HEK293T (cell line): Measurements from ENCODE around the gene NDUFV2.

Source experiments
- CTCF ChIA-PET: fragments of 350-600 bp; formaldehyde crosslinking; extraction: SDS; loops from one replicate; lab custom pipeline; 2021; ENCODE audit warnings: antibody characterized with exemption, inconsistent platforms; lab: Yijun Ruan, JAX
- POLR2A ChIA-PET: fragments of 350-600 bp; formaldehyde crosslinking; extraction: SDS; loops from one replicate; lab custom pipeline; 2020; ENCODE audit warnings: antibody characterized with exemption, inconsistent platforms; lab: Yijun Ruan, JAX
- DNase-seq: peaks from one replicate; pipeline ENCODE4 v3.0.0; 2012; ENCODE audit warnings: mixed read lengths; ENCODE audit errors: extremely low spot score
- ARNT ChIP-seq: fragments of 450-650 bp; IDR thresholded peaks from 2 replicates; pipeline ENCODE4 v1.6.1; 2017; ENCODE audit warnings: mild to moderate bottlenecking
- BHLHE40 ChIP-seq: fragments of 450-650 bp; IDR thresholded peaks from 2 replicates; pipeline ENCODE4 v1.6.1; 2016; ENCODE audit warnings: mild to moderate bottlenecking, moderate library complexity, borderline replicate concordance
- CTBP1 ChIP-seq: fragments of 450-650 bp; IDR thresholded peaks from 2 replicates; pipeline ENCODE4 v1.6.1; 2016; ENCODE audit warnings: borderline replicate concordance
- ELF4 ChIP-seq: fragments of 450-650 bp; IDR thresholded peaks from 2 replicates; pipeline ENCODE4 v1.6.1; 2017; ENCODE audit warnings: antibody characterized with exemption
- FOXA1 ChIP-seq: fragments of 450-650 bp; IDR thresholded peaks from 2 replicates; pipeline ENCODE4 v1.6.1; 2016; ENCODE audit warnings: mild to moderate bottlenecking
- FOXK2 ChIP-seq: fragments of 450-650 bp; IDR thresholded peaks from 2 replicates; pipeline ENCODE4 v1.6.1; 2016; ENCODE audit warnings: mild to moderate bottlenecking
- FOXM1 ChIP-seq: fragments of 450-650 bp; IDR thresholded peaks from 2 replicates; pipeline ENCODE4 v1.6.1; 2017; ENCODE audit warnings: mild to moderate bottlenecking, borderline replicate concordance
- HDGF ChIP-seq: fragments of 450-650 bp; IDR thresholded peaks from 2 replicates; pipeline ENCODE4 v1.6.1; 2017; ENCODE audit warnings: antibody characterized with exemption, borderline replicate concordance
- L3MBTL2 ChIP-seq: fragments of 450-650 bp; conservative IDR thresholded peaks from 2 replicates; pipeline ENCODE4 v1.6.1; 2016; ENCODE audit warnings: mild to moderate bottlenecking
- LEF1 ChIP-seq: fragments of 450-650 bp; IDR thresholded peaks from 2 replicates; pipeline ENCODE4 v1.6.1; 2017; ENCODE audit warnings: mild to moderate bottlenecking, borderline replicate concordance
- NFRKB ChIP-seq: fragments of 450-650 bp; IDR thresholded peaks from 2 replicates; pipeline ENCODE4 v1.6.1; 2016; ENCODE audit warnings: mild to moderate bottlenecking, moderate library complexity
- SP1 ChIP-seq: fragments of 450-650 bp; IDR thresholded peaks from 2 replicates; pipeline ENCODE4 v1.6.1; 2017
- SUZ12 ChIP-seq: fragments of 450-650 bp; IDR thresholded peaks from 2 replicates; pipeline ENCODE4 v1.6.1; 2016; ENCODE audit warnings: mild to moderate bottlenecking
- TARDBP ChIP-seq: fragments of 450-650 bp; IDR thresholded peaks from 2 replicates; pipeline ENCODE4 v1.6.1; 2016
- ZNF384 ChIP-seq: fragments of 450-650 bp; IDR thresholded peaks from 2 replicates; pipeline ENCODE4 v1.6.1; 2016
- TF ChIP-seq, protein P1 (sequence below): fragments of 450-650 bp; IDR thresholded peaks from 2 replicates; pipeline ENCODE4 v1.6.1; 2016

The NDUFV2 gene

GRCh38 chr18:9133225-9133624, 30.7 kb downstream of the NDUFV2 start:
- POLR2A ChIA-PET, result no interaction called here
- no peak for TF ChIP-seq TARDBP
- TF ChIP-seq FOXK2, result no peak
- TF ChIP-seq NFRKB, result no peak
- CTCF ChIA-PET, result no interaction called here
- no peak for DNase-seq

DNA sequence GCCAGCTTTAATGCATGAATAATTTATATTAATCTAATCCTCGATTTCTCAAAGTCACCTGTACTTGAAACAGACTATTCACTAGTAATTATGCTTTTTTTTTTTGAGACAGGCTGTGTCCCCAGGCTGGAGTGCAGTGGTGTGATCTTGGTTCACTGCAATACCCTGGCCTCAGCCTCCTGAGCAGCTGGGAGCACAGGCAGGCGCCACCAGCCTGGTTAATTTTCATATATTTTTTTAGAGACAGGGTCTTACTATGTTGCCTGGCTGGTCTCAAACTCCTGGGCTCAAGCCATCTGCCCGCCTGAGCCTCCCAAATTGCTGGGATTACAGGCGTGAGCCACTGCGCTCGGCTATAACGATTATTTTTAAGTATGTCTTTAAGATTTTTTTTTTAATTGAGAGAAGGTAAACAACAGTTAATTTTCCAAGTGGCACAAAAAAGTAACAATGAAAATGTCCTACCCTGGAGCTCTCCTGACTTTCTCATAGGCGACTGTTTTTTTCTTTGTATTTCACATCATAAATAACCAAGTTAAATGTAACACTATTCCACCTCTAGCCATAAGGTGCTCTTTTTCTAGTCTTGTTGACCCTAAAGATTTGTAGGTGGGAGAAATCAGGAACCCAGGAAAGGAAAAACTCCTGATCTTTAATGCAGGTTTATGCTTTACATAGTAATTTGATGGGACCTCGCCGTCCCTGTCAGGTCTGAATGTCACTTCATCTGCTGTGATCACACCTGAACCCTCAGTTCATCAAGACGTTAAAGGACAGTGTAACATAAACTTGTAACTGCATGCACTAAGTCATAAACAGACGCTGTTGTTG, 32.8 kb downstream of the NDUFV2 start:
- TF ChIP-seq TARDBP (no peak), BHLHE40 (no peak), LEF1 (no peak), CTBP1 (no peak), FOXK2 (no peak), L3MBTL2 (no peak), ZNF384 (no peak), NFRKB (no peak), FOXA1 (no peak), FOXM1 (no peak), SUZ12 (no peak), ARNT (no peak), SP1 (no peak), ELF4 (no peak), HDGF (no peak)
- TF ChIP-seq, protein P1, sequence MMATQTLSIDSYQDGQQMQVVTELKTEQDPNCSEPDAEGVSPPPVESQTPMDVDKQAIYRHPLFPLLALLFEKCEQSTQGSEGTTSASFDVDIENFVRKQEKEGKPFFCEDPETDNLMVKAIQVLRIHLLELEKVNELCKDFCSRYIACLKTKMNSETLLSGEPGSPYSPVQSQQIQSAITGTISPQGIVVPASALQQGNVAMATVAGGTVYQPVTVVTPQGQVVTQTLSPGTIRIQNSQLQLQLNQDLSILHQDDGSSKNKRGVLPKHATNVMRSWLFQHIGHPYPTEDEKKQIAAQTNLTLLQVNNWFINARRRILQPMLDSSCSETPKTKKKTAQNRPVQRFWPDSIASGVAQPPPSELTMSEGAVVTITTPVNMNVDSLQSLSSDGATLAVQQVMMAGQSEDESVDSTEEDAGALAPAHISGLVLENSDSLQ, result no peak
- CTCF ChIA-PET, result interaction anchor here (0.6 kb wide), 2 partner anchors 59 to 166 kb away, joined by 4 read pairs; no protein-coding TSS in a partner anchor
- no peak for DNase-seq
- POLR2A ChIA-PET, result interaction anchor here (0.8 to 1.9 kb wide), 2 partner anchors 32 to 52 kb away, joined by 3 to 6 read pairs; no protein-coding TSS in a partner anchor

GRCh38 chr18:9135912-9136314, 33.4 kb downstream of the NDUFV2 start:
- ChIA-PET CTCF (no interaction called here), POLR2A (interaction anchor here (0.8 to 1.9 kb wide), 2 partner anchors 32 to 53 kb away, joined by 3 to 6 read pairs; no protein-coding TSS in a partner anchor)
- DNase-seq, result peak; percentile 10
- TF ChIP-seq HDGF, result no peak
- TF ChIP-seq FOXA1, result no peak
- no peak for TF ChIP-seq SP1
- TF ChIP-seq L3MBTL2, result no peak
- TF ChIP-seq TARDBP, result no peak
- TF ChIP-seq, protein P1, result no peak
- TF ChIP-seq SUZ12, result no peak
- no peak for TF ChIP-seq ELF4
- TF ChIP-seq FOXM1, result no peak
- TF ChIP-seq LEF1, result no peak
- TF ChIP-seq BHLHE40, result no peak
- no peak for TF ChIP-seq FOXK2
- no peak for TF ChIP-seq ARNT
- TF ChIP-seq NFRKB, result no peak
- no peak for TF ChIP-seq CTBP1
- no peak for TF ChIP-seq ZNF384

DNA sequence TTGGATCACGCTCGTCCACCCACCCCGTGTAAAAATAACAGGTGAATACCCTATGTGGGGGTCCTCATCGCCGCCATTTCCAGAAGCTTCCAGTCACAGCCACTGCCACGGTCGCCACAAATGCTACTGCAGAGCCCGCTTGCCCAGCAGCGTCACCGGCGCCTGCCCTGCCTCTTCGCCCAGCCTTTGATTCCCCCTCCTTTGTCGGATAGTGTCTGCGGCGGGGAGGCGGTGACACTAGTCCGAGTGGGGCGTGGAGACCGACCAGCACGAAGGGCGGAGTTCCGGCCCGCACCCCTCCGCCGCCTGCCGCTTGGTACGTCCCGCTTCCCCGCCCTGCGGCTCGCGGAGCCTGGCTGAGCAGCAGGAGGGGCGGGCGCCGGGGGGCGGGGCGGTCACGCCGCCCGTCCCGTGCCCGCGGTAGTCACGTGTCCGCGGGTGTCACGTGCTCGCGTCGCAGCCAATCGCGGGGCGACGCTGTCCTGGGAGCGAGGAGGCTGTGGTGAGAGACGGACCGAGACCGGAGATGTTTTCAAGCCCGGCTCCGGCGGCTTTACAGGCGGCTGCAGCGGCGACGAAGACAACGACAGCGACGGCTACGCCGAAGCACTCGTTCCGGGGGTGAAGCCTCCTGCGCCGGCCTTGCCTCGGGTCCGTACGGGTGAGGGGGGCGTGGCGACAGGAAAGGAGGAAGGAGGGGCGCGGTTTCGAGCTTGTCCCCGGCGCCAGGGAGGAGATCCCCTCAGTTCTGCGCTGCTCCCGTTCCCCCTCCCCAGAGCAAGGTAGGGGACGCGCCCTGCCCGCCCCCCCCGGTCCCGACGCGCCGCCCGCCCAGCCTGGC, 34.0 kb downstream of the NDUFV2 start, which contains the start of gene ANKRD12:
TSS of gene ANKRD12 (plus strand) at position 467 of the 841 bp plus-strand sequence. CDS start 45,652 bp downstream, outside the sequence.
- POLR2A ChIA-PET, result interaction anchor here (0.7 to 1.9 kb wide), 5 partner anchors 19 to 198 kb away, joined by 3 to 6 read pairs (median 4); partner anchors contain the start of gene TWSG1
- DNase-seq, result peak; percentile 90
- CTCF ChIA-PET, result interaction anchor here (0.9 kb wide), 1 partner anchor 197 kb away, joined by 4 read pairs; no protein-coding TSS in a partner anchor
- TF ChIP-seq TARDBP (peak; percentile 94), NFRKB (no peak), BHLHE40 (peak; percentile 44; the same call in 1 of the 2 replicates)

DNA sequence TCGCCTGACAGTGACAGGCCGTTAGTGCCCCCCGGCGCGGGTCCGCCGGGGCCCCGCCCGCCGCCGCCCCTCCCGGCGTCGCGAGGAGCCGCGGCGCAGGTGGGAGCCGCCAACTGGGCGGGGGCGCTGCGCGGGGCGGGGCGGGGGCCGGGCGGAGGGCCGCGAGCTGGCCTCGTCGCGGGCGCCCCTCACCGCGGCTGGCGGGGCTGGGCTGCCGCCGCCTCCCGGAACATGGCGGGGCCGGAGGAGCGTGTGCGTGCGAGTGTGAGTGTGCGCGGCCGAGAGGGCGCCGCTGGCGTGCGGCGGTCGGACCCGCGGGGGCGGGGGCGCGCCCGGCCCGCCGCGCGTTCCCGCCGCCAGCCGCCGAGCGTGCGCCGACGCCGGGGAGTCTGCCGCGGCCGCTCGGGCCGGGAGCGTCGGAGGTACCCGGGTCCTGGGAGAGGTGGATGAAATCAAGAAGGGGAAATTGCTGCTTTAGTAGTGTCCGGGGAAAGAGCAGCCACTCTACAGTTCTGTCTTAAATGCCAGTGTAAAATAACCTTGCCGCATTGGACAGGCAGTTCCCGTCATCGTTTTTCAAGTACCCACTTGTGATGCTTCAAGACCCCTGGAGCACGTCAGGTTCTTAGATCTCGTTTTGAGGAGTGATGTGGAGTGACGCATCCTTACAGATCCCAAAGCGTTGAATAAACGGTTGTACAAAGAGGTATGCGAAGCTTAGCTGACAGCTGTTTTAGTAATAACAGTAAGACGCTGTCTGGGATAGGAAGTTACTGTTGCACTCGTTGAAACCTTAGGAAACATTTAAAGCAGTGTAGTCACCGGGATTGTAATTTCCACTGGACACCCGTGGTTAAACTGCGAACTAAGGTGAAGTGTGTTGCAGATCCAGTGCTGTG, 34.9 kb downstream of the NDUFV2 start:
- CTCF ChIA-PET, result interaction anchor here (0.9 kb wide), 1 partner anchor 196 kb away, joined by 4 read pairs; no protein-coding TSS in a partner anchor
- DNase-seq, result peak; percentile 60
- TF ChIP-seq TARDBP, result no peak
- TF ChIP-seq LEF1, result no peak
- TF ChIP-seq HDGF, result no peak
- TF ChIP-seq, protein P1, result 0 out of 2 replicates have a peak, but pooled peaks have one; percentile 37
- no peak for TF ChIP-seq FOXM1
- TF ChIP-seq BHLHE40, result no peak
- peak; percentile 82 for TF ChIP-seq ARNT
- POLR2A ChIA-PET, result interaction anchor here (0.7 to 1.2 kb wide), 4 partner anchors 20 to 197 kb away, joined by 3 to 5 read pairs (median 4); partner anchors contain the start of gene TWSG1
